Tibial nerve (tissue), 4 donors: ENCODE results near the gene SNX24.

ENCODE experiments used
- CTCF ChIP-seq, 5 experiments: fragments of 200-600 bp in 3 of 5; fragments of 450-650 bp in 2 of 5; sonication (generic) in 3 of 5; IDR thresholded peaks; one replicate each; pipeline ENCODE4 v1.5.1; 2016 to 2019; ENCODE audit warnings: antibody characterized with exemption in 5 of 5, mild to moderate bottlenecking in 3 of 5, moderate library complexity in 2 of 5
- EP300 ChIP-seq, 2 donors: sonication (generic); formaldehyde crosslinking; IDR thresholded peaks; one replicate each; pipeline ENCODE4 v1.6.1; 2017; ENCODE audit warnings: antibody characterized with exemption in 2 of 2, mild to moderate bottlenecking in 1 of 2

GRCh38 chr5:123028222-123028621 is 182.8 kb downstream of the SNX24 start:
- TF ChIP-seq EP300 (IDR thresholded peaks at IDR 0.05) (no peak), CTCF (IDR thresholded peaks at IDR 0.05) (no peak)
